ENCODE data around the gene BABAM2. TPM values are rescaled to one million over a fixed set of nuclear protein-coding genes. Genes with fewer than 3 reads are reported as not detected.

BABAM2 gene
- total and polyA plus RNA-seq, 10 of the 15 experiments (the other 5 are each of a cell fraction or from before 2014, with no cell fraction given), result 30.7 to 59.9 (median 44.5) TPM

GRCh38 chr2:28219138-28219537 is 328.6 kb downstream of the BABAM2 start:
- intact Hi-C loops (cut with micrococcal nuclease; ENCODE audit: unreplicated experiment) (no loop called here), in situ Hi-C loops (cut with MboI) (no loop called here)
- WGBS (ENCODE audit: insufficient coverage, insufficient replicate concordance, low lambda C conversion rate, missing lambda C conversion rate), result 85% methylated on average over 4 of the region's 4 CpGs
- RAD21 ChIA-PET (ENCODE audit: unreplicated experiment), result no interaction called here
- TF ChIP-seq MYB (IDR thresholded peaks at IDR 0.05; ENCODE audit: borderline replicate concordance, low read depth, low read length) (no peak), IKZF2 (IDR thresholded peaks at IDR 0.05) (no peak), IRF4 (IDR thresholded peaks at IDR 0.05; ENCODE audit: low read depth, low read length) (no peak), RBBP5 (conservative IDR thresholded peaks at IDR 0.05) (no peak), ZNF274 (IDR thresholded peaks at IDR 0.05; ENCODE audit: insufficient read depth, insufficient read length) (no peak), STAT3 (IDR thresholded peaks at IDR 0.05; ENCODE audit: low read depth, low read length) (no peak), STAT1 (conservative IDR thresholded peaks at IDR 0.05) (no peak), SUPT20H (IDR thresholded peaks at IDR 0.05; ENCODE audit: borderline replicate concordance, control insufficient read depth, low read depth, low read length) (no peak), ZBED1 (IDR thresholded peaks at IDR 0.05; ENCODE audit: borderline replicate concordance) (no peak), HSF1 (IDR thresholded peaks at IDR 0.05; ENCODE audit: low read depth, low read length) (no peak), MEF2B (IDR thresholded peaks at IDR 0.05; ENCODE audit: partially characterized antibody, poor library complexity, severe bottlenecking) (no peak)
- no peak for ATAC-seq
- no peak overlapping the region for H3K4me2 ChIP-seq (ENCODE audit: control insufficient read depth, insufficient read depth)
- FAIRE-seq, result no peak
- H3K36me3 ChIP-seq (ENCODE audit: control insufficient read depth in 2 of 2, insufficient read depth in 2 of 2, low read length in 1 of 2), result no peaks in the 10 kb centered on the region
- BruUV-seq (replicated peaks), result no TSS peak
- H3K9me3 ChIP-seq (replicated peaks; ENCODE audit: control insufficient read depth, insufficient read depth, low read length), result no peaks in the 10 kb centered on the region
- SMC1A ChIA-PET (ENCODE audit: uncharacterized antibody, unreplicated experiment), result no interaction called here
- no peaks in the 10 kb centered on the region for H3K4me1 ChIP-seq (ENCODE audit: control insufficient read depth, insufficient read depth, low read length)
- H2AFZ ChIP-seq (ENCODE audit: control insufficient read depth, low read depth, low read length), result no peak overlapping the region
- POLR2A ChIA-PET, result interaction anchor here (0.6 kb wide), 1 partner anchor 37 kb away, joined by 3 read pairs; no protein-coding TSS in a partner anchor
- no peak overlapping the region for H3K9ac ChIP-seq (ENCODE audit: control insufficient read depth, insufficient read depth, low read length)
- CTCF ChIA-PET, result interaction anchor here (1.0 kb wide), 2 partner anchors 11 to 459 kb away, joined by 3 read pairs; no protein-coding TSS in a partner anchor
- no peak for DNase-seq (ENCODE audit: low read depth, low spot score)
- H3K27ac ChIP-seq (ENCODE audit: control insufficient read depth, insufficient read depth), result no peak overlapping the region
- H4K20me1 ChIP-seq (ENCODE audit: control insufficient read depth, insufficient read depth), result no peaks in the 10 kb centered on the region
- no peaks in the 10 kb centered on the region for H3K79me2 ChIP-seq (ENCODE audit: control insufficient read depth, insufficient read depth, low read length)
- H3K4me3 ChIP-seq, result no peak overlapping the region
- no peaks in the 10 kb centered on the region for H3K27me3 ChIP-seq (replicated peaks in 1 of 2; ENCODE audit: control insufficient read depth in 2 of 2, insufficient read depth in 2 of 2, low read length in 1 of 2)
